NCI-H2107 treated with DMSO at 0.1 percent for 48 hours (cell line): ENCODE results near the gene KIAA0930.
"Not testable (repeated sequence)": the region's sequence is repeated elsewhere in the genome, so short reads cannot be mapped to it uniquely, and the experiment has no call there.

ENCODE experiments used
- DNase-seq: peaks from one replicate; lab custom pipeline; 2025; ENCODE audit not compliant: unreplicated experiment; lab: John Stamatoyannopoulos, UW

KIAA0930 gene

GRCh38 chr22:45240810-45241631, at the start of gene KIAA0930:
Gene KIAA0930 (minus strand): TSS chr22:45240894. CDS start chr22:45240703, 191 bp downstream.
- DNase-seq, result no peak

DNA sequence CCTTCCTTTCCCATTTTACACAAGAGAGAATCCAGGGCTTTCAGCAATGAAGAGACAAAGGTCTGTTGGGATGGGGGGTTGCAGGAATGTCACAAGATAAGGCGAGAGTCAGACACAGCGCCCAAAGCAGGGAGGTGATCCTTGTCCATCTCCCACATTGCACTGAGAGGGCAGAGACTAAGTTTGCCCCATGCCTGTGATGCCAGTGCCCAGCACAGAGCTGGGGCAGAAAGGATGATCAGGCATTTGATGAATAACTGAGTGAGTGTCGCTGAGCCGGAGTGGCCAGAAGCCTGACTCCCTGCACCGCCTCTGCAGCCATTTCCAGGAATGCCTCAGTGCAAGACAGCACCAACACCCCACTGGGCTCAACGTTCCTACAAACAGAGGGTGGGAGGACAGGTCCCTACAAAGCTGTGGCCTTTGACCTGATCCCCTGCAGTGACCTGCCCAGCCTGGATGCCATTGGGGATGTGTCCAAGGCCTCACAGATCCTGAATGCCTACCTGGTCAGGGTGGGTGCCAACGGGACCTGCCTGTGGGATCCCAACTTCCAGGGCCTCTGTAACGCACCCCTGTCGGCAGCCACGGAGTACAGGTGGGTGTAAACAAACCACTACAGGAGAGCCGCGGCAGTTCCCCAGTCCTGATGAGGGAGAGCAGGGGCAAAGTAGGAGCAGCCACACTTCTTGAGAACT, 46.3 kb upstream of the KIAA0930 start:
- no peak for DNase-seq

DNA sequence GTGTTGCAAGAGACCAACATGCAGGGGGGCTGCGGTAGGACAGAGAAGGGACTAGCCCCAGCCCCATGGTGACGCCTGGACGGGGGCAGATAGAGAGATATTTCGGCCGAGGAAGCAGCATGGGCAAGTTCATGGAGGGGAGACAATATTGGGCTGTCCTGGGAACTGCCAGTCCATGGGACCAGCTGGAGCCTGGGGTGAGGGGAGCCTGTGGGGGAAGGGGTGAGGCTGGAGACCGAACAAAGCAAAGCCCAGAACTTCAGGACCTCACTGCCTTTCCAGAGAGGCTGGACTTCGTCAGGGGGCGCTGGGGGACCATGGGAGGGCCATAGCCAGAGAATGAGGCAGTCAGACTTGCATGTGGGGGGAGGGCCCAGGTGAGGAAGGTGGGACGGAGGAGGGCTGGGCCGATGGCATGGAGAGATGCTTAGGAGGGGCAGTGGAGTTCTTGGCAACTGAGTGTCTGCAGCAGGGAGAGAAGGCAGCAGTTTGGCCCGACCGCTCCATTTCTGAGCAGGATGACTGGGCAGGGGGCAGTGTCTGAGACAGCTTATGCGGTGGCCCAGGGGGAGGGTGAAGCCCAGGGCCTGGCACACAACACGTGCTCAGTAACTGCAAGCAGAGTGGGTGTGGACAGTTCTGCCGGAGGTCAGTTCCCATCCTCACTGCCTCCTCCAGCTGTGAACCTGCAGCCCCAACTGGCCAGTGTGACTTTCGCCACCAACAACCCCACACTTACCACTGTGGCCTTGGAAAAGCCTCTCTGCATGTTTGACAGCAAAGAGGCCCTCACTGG, 44.8 kb upstream of the KIAA0930 start:
- no peak for DNase-seq

DNA sequence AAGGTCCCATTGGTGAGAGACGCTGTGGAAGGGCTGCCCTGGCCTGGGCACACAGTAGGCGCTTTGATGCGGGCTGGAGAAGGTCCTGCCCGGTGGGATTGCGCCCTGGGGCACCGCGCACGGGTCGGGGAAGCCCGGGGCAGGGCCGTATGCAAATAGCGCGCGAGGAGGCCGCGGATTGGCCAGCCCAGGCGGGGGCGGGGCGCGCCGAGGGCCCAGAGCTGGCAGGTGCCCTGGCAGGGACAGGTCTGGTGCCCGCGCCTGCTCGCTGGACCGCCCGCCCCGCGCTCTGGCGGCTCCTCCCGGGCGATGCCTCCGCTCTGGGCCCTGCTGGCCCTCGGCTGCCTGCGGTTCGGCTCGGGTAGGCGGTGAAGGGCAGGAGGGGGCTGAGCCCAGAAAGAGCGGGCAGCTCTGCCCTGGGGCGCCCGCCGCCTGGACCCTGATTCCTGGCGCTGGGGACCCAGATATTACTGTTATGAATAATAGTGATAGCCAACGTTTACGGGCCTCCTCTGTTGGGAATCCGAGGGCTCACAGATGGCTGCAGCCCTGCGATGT, 44.1 kb upstream of the KIAA0930 start, which contains the start of gene UPK3A:
Gene UPK3A (plus strand): TSS at position 245 of the 558 bp plus-strand sequence. CDS start 65 bp downstream, at position 310.
- DNase-seq, result no peak

DNA sequence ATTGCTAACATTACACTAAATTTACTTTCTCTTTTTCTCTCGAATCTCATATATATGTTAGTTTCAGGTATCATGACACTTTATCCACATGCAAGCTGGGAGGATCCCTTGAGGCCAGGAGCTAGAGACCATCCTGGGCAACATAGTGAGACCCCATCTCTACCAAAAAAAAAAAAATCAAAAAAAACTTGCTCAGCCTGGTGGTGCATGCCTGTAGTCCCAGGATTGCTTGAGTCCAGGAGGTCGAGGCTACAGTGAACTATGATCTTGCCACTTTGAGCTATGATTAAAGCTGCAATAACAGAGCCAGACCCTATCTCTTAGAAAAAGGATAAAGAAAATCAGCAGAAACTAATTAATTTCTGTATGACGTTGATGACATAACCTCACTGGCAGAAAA, 40.3 kb upstream of the KIAA0930 start:
- DNase-seq, result no peak

- DNase-seq, result no peak
Observed at GRCh38 chr22:45280587-45280980, 39.9 kb upstream of the KIAA0930 start.

DNA sequence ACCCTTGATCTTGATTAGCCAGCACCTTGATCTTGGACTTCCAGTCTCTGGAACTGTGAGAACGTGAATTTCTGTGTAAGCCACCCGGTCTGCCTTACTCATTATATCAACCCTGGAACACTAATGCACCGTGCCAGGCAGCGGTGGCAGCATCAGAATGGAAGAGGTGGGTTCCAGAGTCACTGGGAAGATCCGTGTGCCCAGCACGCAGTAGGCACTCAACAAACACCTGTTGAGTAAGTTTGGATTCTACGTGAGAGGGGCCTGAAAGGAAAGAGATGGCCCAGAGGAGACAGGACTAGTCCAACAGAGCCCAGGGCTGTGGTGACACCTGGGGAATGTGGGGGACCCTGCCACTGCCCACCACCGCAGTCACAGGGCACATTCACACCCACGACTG, 37.4 kb upstream of the KIAA0930 start:
- no peak for DNase-seq

GRCh38 chr22:45277720-45278119, 37.0 kb upstream of the KIAA0930 start:
- DNase-seq, result not testable (repeated sequence)

- DNase-seq, result no peak
Observed at GRCh38 chr22:45276507-45277105, 35.9 kb upstream of the KIAA0930 start.

DNA sequence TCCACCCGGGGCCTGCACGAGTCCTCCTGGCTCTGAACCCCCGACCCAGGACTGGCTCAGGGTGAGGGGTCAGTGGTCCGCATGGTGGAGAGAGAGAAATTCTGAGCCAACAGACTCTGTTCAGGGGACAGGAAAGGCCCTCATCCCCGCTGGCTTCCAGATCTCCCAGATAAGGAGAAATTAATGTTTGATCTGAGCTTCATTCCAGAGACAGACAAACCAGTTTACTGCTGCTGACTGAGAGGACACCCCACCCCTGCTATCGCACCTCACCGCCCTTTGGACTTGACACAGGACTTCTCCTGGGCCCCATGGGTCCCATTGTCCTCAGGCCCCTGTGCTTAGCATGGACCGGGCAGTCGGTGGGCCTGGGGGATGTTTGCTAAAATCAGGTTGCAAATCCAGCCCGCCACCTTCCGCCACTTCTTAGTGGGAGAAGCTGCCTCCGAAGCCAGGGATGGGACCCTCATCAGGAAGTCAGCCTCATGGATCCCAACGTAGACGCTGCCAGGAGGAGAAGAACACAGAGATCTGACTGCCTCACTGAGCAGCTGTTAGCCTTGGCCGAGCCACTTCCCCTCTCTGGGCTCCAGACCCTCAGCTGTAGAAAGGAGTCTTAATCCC, 32.9 kb upstream of the KIAA0930 start:
- DNase-seq, result no peak

DNA sequence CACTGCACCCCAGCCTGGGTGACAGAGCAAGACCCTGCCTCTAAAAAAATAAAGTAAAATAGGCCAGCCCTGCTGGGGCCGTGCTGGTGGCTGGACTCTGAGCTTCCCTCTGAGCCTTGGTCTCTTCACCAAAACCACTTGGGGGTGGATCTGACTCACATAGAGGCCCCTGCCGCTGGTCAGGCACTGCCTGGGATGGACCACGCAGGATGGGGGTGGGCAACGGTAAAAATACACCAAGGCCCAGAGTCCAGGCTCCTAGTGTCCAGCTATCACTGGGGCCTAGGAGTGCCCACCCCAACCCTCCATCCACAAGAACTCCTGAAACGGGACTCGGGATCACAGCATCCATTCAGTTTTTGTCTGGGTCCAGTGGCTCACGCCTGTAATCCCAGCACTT, 31.8 kb upstream of the KIAA0930 start:
- no peak for DNase-seq

GRCh38 chr22:45271667-45272201, 31.0 kb upstream of the KIAA0930 start:
- no peak for DNase-seq

DNA sequence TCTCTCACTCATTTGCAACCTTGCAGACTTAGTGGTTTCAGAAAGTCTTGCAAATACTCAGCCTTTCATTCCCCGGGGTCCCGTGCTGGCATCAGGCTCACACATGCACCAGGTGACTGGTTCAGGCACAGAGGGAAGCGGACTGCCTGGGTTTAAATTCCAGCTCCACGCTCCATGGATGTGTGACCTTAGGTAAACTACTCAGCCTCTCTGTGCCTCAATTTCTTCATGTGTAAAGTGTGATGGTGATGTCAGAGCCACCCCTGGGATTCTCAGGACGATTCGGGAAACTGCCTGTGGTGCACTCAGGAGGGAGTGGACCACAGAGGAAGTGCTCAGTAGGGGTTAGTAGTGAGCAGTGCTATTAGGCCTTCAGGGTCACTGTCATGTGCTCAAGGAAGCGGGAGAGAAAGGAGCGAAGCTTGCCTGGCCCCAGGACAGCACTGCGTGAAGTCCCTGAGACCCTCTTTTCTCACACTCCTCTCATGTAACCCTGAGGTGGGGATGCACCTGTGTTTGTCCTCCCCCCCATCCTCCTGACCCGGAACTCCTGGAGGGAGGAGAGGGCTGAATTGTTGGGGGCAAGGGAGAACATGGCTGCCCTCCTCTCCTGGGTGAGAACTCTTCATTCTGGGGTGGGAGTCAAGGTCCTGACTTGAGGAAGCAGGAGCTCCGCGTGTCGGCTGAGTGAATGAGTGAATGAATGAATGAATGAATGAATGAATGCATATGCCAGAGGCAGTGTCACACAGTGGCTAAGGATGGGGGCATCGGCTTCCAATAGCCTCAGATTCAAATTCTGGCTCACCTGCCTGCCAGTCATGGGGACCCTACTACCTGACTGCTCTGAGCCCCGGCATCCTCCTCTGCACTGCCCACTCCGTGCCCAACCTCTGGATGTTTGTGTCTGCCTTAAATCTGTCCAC, 29.7 kb upstream of the KIAA0930 start:
- no peak for DNase-seq

DNA sequence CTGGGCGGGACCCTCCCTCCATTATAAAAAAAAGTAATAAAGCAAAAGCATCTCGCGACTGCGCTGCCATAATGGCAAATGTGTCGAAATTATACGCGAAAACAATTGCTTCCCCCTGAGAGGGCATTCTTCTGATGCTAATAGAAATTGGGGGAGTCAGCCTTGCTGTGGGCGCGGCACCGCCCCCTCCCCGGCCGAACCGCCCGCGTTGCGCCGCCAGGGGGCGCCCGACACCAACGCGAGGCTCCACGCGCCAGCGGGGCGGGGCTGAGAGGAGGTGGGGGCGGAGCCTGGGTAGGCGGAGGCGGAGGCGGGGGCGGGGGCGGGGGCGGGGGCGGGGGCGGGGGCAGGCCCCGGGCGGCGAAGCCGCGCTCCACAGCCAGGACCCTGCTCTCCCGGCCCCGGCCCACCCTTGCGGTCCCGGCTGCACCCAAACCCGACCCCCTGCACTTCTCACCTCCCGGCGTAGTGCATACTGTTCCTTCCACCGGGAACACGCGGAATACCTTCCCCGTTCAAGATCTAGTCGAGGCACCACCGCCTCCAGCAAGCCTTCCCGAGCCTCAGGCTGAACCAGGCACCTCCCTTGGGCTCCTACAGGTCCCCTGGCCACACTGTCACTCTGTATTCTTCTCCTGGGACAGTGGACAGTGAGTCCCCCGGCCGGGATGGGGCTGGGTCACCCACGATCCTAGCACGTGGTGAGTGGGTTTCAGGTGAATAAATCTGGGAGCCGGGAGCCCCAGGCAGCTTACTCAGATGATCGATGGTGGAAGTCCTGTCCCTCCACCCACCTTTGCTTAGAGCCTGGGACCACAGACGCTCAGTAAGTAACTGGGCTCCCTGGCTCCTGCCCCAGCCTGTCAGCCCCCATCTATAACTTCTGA, 28.5 kb upstream of the KIAA0930 start:
- no peak for DNase-seq

- no peak for DNase-seq
Observed at GRCh38 chr22:45268167-45268957, 27.7 kb upstream of the KIAA0930 start.

DNA sequence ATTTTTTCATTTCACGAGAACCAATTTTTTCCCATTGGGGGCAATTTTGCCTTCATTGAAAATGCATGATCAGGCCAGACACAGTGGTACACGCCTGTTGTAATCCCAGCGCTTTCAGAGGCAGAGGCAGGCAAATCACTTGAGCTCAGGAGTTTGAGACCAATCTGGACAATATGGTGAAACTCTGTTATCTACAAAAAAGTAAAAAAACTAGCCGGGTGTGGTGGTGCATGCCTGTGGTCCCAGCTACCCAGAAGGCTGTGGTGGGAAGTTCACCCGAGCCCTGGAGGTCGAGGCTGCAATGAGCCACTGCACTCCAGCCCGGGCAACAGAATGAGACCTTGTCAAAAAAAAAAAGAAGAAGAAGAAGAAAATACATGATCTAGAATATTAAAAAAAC, 24.8 kb upstream of the KIAA0930 start:
- no peak for DNase-seq
